Neural progenitor cell (in vitro differentiated cells): Measurements from ENCODE around the gene ELP5.

Experiments
- CTCF ChIP-seq: fragments of 200-600 bp; sonication (generic); IDR thresholded peaks from 2 replicates; pipeline ENCODE4 v1.5.1; 2017; ENCODE audit warnings: antibody characterized with exemption, mild to moderate bottlenecking
- EZH2 ChIP-seq: fragments of 200-600 bp; sonication (generic); IDR thresholded peaks from 2 replicates; pipeline ENCODE4 v1.6.1; 2017; ENCODE audit warnings: antibody characterized with exemption, mild to moderate bottlenecking, moderate library complexity

GRCh38 chr17:7219229-7219811, 32.7 kb upstream of the ELP5 start:
- TF ChIP-seq CTCF: no peak
- no peak for TF ChIP-seq EZH2
